ENCODE measurements around the gene NABP2.

- TF ChIP-seq CTCF (conservative IDR thresholded peaks at IDR 0.05; ENCODE audit: low read depth in 2 of 2) = no peak
- no peak for TF ChIP-seq CREB1 (CRISPR knock-in tag; IDR thresholded peaks at IDR 0.05; ENCODE audit: low read depth)
- TF ChIP-seq REST (IDR thresholded peaks at IDR 0.05; ENCODE audit: unreplicated experiment) = no peak
- TF ChIP-seq ZNF462 (CRISPR knock-in tag; IDR thresholded peaks at IDR 0.05) = no peak
- TF ChIP-seq EZH2phosphoT487 (IDR thresholded peaks at IDR 0.05; ENCODE audit: unreplicated experiment) = no peak
These were observed 11.8 kb upstream of the NABP2 start for GRCh38 chr12:56212361-56212760.
